Measurements from ENCODE around the gene SMR3A.

Gene SMR3A

GRCh38 chr4:70371987-70372386 is 11.4 kb downstream of the SMR3A start:
- Histone ChIP-seq H3K4me1 (ENCODE audit: control insufficient read depth, insufficient read depth, low read length) (peaks cover 6% of the 10 kb centered on the region), H3K9me3 (ENCODE audit: control insufficient read depth, low read length) (no peaks in the 10 kb centered on the region), H3K36me3 (ENCODE audit: control insufficient read depth, insufficient read depth, low read length, severe bottlenecking) (no peaks in the 10 kb centered on the region), H3K27me3 (replicated peaks; ENCODE audit: control insufficient read depth, insufficient read depth, low read length) (no peaks in the 10 kb centered on the region), H3K4me3 (ENCODE audit: low read length) (no peak overlapping the region), H3K9ac (ENCODE audit: low read length) (no peak overlapping the region)
- no peak for DNase-seq (ENCODE audit: low read depth)

- Histone ChIP-seq H3K36me3 (ENCODE audit: control insufficient read depth, insufficient read depth, low read length, severe bottlenecking) (no peaks in the 10 kb centered on the region), H3K9me3 (ENCODE audit: control insufficient read depth, low read length) (no peaks in the 10 kb centered on the region), H3K27me3 (replicated peaks; ENCODE audit: control insufficient read depth, insufficient read depth, low read length) (no peaks in the 10 kb centered on the region), H3K4me3 (ENCODE audit: low read length) (no peak overlapping the region), H3K9ac (ENCODE audit: low read length) (no peak overlapping the region), H3K4me1 (ENCODE audit: control insufficient read depth, insufficient read depth, low read length) (no peaks in the 10 kb centered on the region)
- DNase-seq (ENCODE audit: low read depth): no peak
Observed at GRCh38 chr4:70372760-70373159, 12.2 kb downstream of the SMR3A start.

GRCh38 chr4:70380578-70380977 is 20.0 kb downstream of the SMR3A start:
- Histone ChIP-seq H3K9me3 (ENCODE audit: control insufficient read depth, low read length) (no peaks in the 10 kb centered on the region), H3K27me3 (replicated peaks; ENCODE audit: control insufficient read depth, insufficient read depth, low read length) (no peaks in the 10 kb centered on the region), H3K4me1 (ENCODE audit: control insufficient read depth, insufficient read depth, low read length) (no peaks in the 10 kb centered on the region), H3K36me3 (ENCODE audit: control insufficient read depth, insufficient read depth, low read length, severe bottlenecking) (no peaks in the 10 kb centered on the region), H3K9ac (ENCODE audit: low read length) (no peak overlapping the region), H3K4me3 (ENCODE audit: low read length) (no peak overlapping the region)
- no peak for DNase-seq (ENCODE audit: low read depth)

- H3K9ac ChIP-seq (ENCODE audit: low read length): no peak within 1 kb of the TSS
- H3K4me3 ChIP-seq (ENCODE audit: low read length): no peak within 1 kb of the TSS
- no peaks in the 10 kb centered on the region for H3K27me3 ChIP-seq (replicated peaks; ENCODE audit: control insufficient read depth, insufficient read depth, low read length)
- no peaks in the 10 kb centered on the region for H3K4me1 ChIP-seq (ENCODE audit: control insufficient read depth, insufficient read depth, low read length)
- DNase-seq (ENCODE audit: low read depth): no peak
- H3K9me3 ChIP-seq (ENCODE audit: control insufficient read depth, low read length): no peaks in the 10 kb centered on the region
- H3K36me3 ChIP-seq (ENCODE audit: control insufficient read depth, insufficient read depth, low read length, severe bottlenecking): no peaks in the 10 kb centered on the region
Observed at GRCh38 chr4:70382691-70383181, 22.2 kb downstream of the SMR3A start, which contains the start of gene SMR3B. TSS of gene SMR3B (plus strand) at chr4:70383131. CDS start at chr4:70384511, 1,380 bp downstream.

GRCh38 chr4:70392057-70392776 is 31.7 kb downstream of the SMR3A start:
- Histone ChIP-seq H3K36me3 (ENCODE audit: control insufficient read depth, insufficient read depth, low read length, severe bottlenecking) (no peaks in the 10 kb centered on the region), H3K4me3 (ENCODE audit: low read length) (no peak overlapping the region), H3K9ac (ENCODE audit: low read length) (no peak overlapping the region), H3K27me3 (replicated peaks; ENCODE audit: control insufficient read depth, insufficient read depth, low read length) (no peaks in the 10 kb centered on the region), H3K4me1 (ENCODE audit: control insufficient read depth, insufficient read depth, low read length) (no peaks in the 10 kb centered on the region), H3K9me3 (ENCODE audit: control insufficient read depth, low read length) (no peaks in the 10 kb centered on the region)
- DNase-seq (ENCODE audit: low read depth): no peak

- no peak within 1 kb of the TSS for H3K4me3 ChIP-seq (ENCODE audit: low read length)
- no peak within 1 kb of the TSS for H3K9ac ChIP-seq (ENCODE audit: low read length)
- H3K36me3 ChIP-seq (ENCODE audit: control insufficient read depth, insufficient read depth, low read length, severe bottlenecking): no peaks in the 10 kb centered on the region
- no peaks in the 10 kb centered on the region for H3K4me1 ChIP-seq (ENCODE audit: control insufficient read depth, insufficient read depth, low read length)
- no peak for DNase-seq (ENCODE audit: low read depth)
- no peaks in the 10 kb centered on the region for H3K9me3 ChIP-seq (ENCODE audit: control insufficient read depth, low read length)
- no peaks in the 10 kb centered on the region for H3K27me3 ChIP-seq (replicated peaks; ENCODE audit: control insufficient read depth, insufficient read depth, low read length)
Observed at GRCh38 chr4:70397580-70397979, 37.0 kb downstream of the SMR3A start, which contains the start of gene OPRPN. TSS of gene OPRPN (plus strand) at chr4:70397940. CDS start at chr4:70399286, 1,346 bp downstream.

GRCh38 chr4:70399319-70399718 is 38.8 kb downstream of the SMR3A start:
- H3K36me3 ChIP-seq (ENCODE audit: control insufficient read depth, insufficient read depth, low read length, severe bottlenecking): no peaks in the 10 kb centered on the region
- no peak overlapping the region for H3K4me3 ChIP-seq (ENCODE audit: low read length)
- H3K27me3 ChIP-seq (replicated peaks; ENCODE audit: control insufficient read depth, insufficient read depth, low read length): no peaks in the 10 kb centered on the region

GRCh38 chr4:70402762-70403161 is 42.2 kb downstream of the SMR3A start:
- Histone ChIP-seq H3K9ac (ENCODE audit: low read length) (no peak overlapping the region), H3K36me3 (ENCODE audit: control insufficient read depth, insufficient read depth, low read length, severe bottlenecking) (no peaks in the 10 kb centered on the region), H3K9me3 (ENCODE audit: control insufficient read depth, low read length) (no peaks in the 10 kb centered on the region), H3K4me1 (ENCODE audit: control insufficient read depth, insufficient read depth, low read length) (no peaks in the 10 kb centered on the region), H3K27me3 (replicated peaks; ENCODE audit: control insufficient read depth, insufficient read depth, low read length) (no peaks in the 10 kb centered on the region), H3K4me3 (ENCODE audit: low read length) (no peak overlapping the region)
- no peak for DNase-seq (ENCODE audit: low read depth)

More at GRCh38 chr4:70399319-70399718, 38.8 kb downstream of the SMR3A start:
- no peak for DNase-seq (ENCODE audit: low read depth)
- Histone ChIP-seq H3K9ac (ENCODE audit: low read length) (no peak overlapping the region), H3K4me1 (ENCODE audit: control insufficient read depth, insufficient read depth, low read length) (no peaks in the 10 kb centered on the region), H3K9me3 (ENCODE audit: control insufficient read depth, low read length) (no peaks in the 10 kb centered on the region)

- Histone ChIP-seq H3K36me3 (ENCODE audit: control insufficient read depth, insufficient read depth, low read length, severe bottlenecking) (no peaks in the 10 kb centered on the region), H3K4me3 (ENCODE audit: low read length) (no peak overlapping the region), H3K9ac (ENCODE audit: low read length) (no peak overlapping the region)
Observed at GRCh38 chr4:70405765-70406164, 45.2 kb downstream of the SMR3A start.

More at GRCh38 chr4:70405765-70406164, 45.2 kb downstream of the SMR3A start:
- Histone ChIP-seq H3K27me3 (replicated peaks; ENCODE audit: control insufficient read depth, insufficient read depth, low read length) (no peaks in the 10 kb centered on the region), H3K4me1 (ENCODE audit: control insufficient read depth, insufficient read depth, low read length) (no peaks in the 10 kb centered on the region), H3K9me3 (ENCODE audit: control insufficient read depth, low read length) (no peaks in the 10 kb centered on the region)
- DNase-seq (ENCODE audit: low read depth): no peak
